GM12873 (cell line): Measurements from ENCODE around the gene SELENOV.
A peak's percentile ranks its signal among the peaks of the same experiment; 100 is the strongest.

ENCODE experiments used
- CTCF ChIP-seq: IDR thresholded peaks from 2 replicates; pipeline ENCODE4 v1.5.1; 2012; ENCODE audit warnings: low read depth, mild to moderate bottlenecking, moderate library complexity, low read length, control low read depth; ENCODE audit not compliant: insufficient read depth; ENCODE audit errors: missing control alignments

SELENOV gene

DNA sequence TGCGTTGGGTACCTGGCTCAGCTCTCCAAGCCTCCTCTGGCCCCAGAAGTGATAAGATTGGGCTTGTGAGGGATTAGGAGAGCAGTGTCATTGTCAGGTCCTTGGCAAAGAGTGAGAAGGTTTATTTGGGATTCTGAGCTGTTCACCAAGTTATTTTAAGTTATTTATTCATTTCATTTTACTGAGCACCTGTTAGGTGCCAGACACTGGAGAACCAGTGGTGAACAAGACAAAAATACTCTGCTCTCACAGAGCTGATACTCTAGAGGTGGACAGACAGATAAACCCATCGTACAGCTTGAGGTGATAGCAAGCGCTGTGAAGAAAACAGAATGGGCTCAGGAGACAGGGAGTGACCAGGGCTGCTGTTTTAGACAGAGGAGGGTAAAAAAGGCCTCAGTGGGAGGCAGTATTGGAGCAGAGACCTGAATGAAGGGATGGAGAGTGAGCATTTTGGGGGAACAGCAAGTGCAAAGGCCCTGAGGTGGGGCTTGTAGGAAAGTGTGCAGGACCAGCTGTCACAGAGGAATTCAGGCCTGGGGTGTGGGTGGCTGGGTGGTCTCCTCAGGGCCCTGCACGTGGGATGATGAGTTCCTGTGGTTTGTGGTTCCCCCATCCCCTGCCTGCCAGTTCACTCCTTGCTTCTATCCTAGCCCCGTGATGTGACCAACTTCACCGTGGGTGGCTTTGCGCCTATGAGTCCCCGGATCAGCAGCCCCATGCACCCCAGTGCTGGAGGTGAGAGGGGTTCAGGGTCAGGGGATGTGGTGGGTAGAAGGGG is 43.0 kb upstream of the SELENOV start:
- TF ChIP-seq CTCF, result no peak

DNA sequence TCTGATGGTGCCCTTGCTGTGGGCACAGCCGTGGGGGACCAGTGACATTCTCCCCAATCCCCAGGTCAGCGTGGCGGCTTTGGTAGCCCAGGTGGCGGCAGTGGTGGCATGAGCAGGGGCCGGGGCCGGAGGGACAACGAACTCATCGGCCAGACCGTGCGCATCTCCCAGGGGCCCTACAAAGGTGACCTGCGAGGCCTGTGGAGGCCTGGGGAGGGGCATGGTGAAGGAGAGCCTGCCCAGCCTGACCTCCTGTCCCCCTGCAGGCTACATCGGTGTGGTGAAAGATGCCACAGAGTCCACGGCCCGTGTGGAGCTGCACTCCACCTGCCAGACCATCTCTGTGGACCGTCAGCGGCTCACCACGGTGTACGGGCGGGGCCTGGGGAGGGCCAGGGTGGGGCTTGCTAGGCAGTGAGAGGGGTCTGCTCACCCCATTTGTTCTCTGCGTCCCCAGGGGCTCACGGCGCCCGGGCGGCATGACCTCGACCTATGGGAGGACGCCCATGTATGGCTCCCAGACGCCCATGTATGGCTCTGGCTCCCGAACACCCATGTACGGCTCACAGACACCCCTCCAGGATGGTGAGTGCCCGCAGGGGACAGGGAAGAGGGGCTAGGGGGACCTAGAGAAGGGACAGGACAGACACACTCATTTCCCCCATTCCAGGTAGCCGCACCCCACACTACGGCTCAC is 42.0 kb upstream of the SELENOV start:
- TF ChIP-seq CTCF, result no peak

- TF ChIP-seq CTCF, result no peak
These were observed 41.4 kb upstream of the SELENOV start for GRCh38 chr19:39473443-39473960.

DNA sequence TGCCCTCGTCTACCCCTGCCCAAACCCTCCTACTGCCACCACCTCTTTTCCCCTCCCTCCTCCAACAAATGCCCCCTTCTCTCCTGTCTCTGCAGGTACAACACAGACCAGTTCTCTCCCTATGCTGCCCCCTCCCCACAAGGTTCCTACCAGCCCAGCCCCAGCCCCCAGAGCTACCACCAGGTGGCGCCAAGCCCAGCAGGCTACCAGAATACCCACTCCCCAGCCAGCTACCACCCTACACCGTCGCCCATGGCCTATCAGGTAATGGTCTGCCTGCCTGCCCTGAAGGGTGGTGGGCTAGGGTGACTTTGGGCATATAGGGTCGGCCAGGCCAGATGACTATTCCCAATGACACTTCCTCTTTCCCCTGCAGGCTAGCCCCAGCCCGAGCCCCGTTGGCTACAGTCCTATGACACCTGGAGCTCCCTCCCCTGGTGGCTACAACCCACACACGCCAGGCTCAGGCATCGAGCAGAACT is 40.8 kb upstream of the SELENOV start:
- TF ChIP-seq CTCF, result peak; percentile 85

GRCh38 chr19:39475748-39476147 is 39.2 kb upstream of the SELENOV start:
- TF ChIP-seq CTCF, result no peak

DNA sequence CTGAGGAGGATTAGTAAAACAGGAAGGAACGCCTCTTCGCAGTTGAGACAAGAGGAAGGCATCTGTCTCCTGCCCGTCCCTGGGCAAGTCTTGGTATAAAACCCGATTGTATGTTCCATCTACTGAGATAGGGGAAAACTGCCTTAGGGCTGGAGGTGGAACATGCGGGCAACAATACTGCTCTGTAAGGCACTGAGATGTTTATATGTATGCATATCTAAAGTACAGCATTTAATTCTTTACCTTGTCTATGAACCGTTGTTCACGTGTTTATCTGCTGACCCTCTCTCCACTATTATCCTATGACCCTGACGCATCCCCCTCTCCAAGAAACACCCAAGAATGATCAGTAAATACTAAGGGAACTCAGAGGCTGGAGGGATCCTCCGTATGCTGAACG is 35.0 kb upstream of the SELENOV start:
- TF ChIP-seq CTCF, result no peak
